A549 (cell line): ENCODE data around the gene COPS4. TPM values are rescaled to one million over a fixed set of nuclear protein-coding genes. Genes with fewer than 3 reads are reported as not detected.

ENCODE experiments used
- polyA plus RNA-seq, 4 experiments: library from polyadenylated mRNA; depleted of rRNA in 3 of 4; stranded (reverse); fragments of >200 nt; fragmentation: RNase III in 1 of 4; extraction: RNeasy Plus Mini Kit Qiagen cat#74134 plus additional on column Dnase treatment in 1 of 4; gene quantifications; 2 replicates in 3 of 4; 3 replicates in 1 of 4; pipeline ENCODE4 v1.2.3, GENCODE V29; 2011 to 2017
- small RNA-seq, 6 experiments: library from RNA; depleted of rRNA; stranded (forward); fragments of <200 nt; gene quantifications; one replicate each; pipeline ENCODE3, GENCODE V24; 2012

The COPS4 gene
- polyA plus RNA-seq, 2 of the 4 experiments (the other 2 are of a cell fraction), result 36.5 to 36.8 TPM

Small RNA genes lying within 50 kb of the gene (small RNA-seq; reads per million reads assigned to genes)
- gene RNU6-615P, result 0 reads per million in 6 experiments

Other genes starting within 250 kb of the COPS4 start
- gene SCD5, start 236.4 kb upstream of the COPS4 start, polyA plus RNA-seq (2011; rRNA removed), result 11.3 and 11.9 TPM in 2 replicates
- 7.5 to 10.8 TPM (median 9.8 TPM) in 3 replicates for gene SCD5, start 236.4 kb upstream of the COPS4 start, polyA plus RNA-seq (2017; fragmentation: RNase III; extraction: RNeasy Plus Mini Kit Qiagen cat#74134 plus additional on column Dnase treatment)
- gene SEC31A, start 144.0 kb upstream of the COPS4 start, polyA plus RNA-seq (2011; rRNA removed), result 117 and 127 TPM in 2 replicates
- 67.8 to 71.6 TPM (median 68.8 TPM) in 3 replicates for gene SEC31A, start 144.0 kb upstream of the COPS4 start, polyA plus RNA-seq (2017; fragmentation: RNase III; extraction: RNeasy Plus Mini Kit Qiagen cat#74134 plus additional on column Dnase treatment)
- 4.4 and 5.3 TPM in 2 replicates for gene THAP9, start 134.4 kb upstream of the COPS4 start, polyA plus RNA-seq (2011; rRNA removed)
- gene THAP9, start 134.4 kb upstream of the COPS4 start, polyA plus RNA-seq (2017; fragmentation: RNase III; extraction: RNeasy Plus Mini Kit Qiagen cat#74134 plus additional on column Dnase treatment), result 1.7 to 2.3 TPM (median 2.3 TPM) in 3 replicates
- gene LIN54, start 24.4 kb upstream of the COPS4 start, polyA plus RNA-seq (2011; rRNA removed), result 12.0 and 12.7 TPM in 2 replicates
- gene LIN54, start 24.4 kb upstream of the COPS4 start, polyA plus RNA-seq (2017; fragmentation: RNase III; extraction: RNeasy Plus Mini Kit Qiagen cat#74134 plus additional on column Dnase treatment), result 6.7 to 6.9 TPM (median 6.8 TPM) in 3 replicates
- 8.0 and 8.2 TPM in 2 replicates for gene PLAC8, start 79.5 kb downstream of the COPS4 start, polyA plus RNA-seq (2011; rRNA removed)
- gene PLAC8, start 79.5 kb downstream of the COPS4 start, polyA plus RNA-seq (2017; fragmentation: RNase III; extraction: RNeasy Plus Mini Kit Qiagen cat#74134 plus additional on column Dnase treatment), result 1.6 to 1.7 TPM (median 1.7 TPM) in 3 replicates
- gene COQ2, start 249.6 kb downstream of the COPS4 start, polyA plus RNA-seq (2011; rRNA removed), result 27.1 and 35.9 TPM in 2 replicates
- gene COQ2, start 249.6 kb downstream of the COPS4 start, polyA plus RNA-seq (2017; fragmentation: RNase III; extraction: RNeasy Plus Mini Kit Qiagen cat#74134 plus additional on column Dnase treatment), result 18.2 to 19.5 TPM (median 18.5 TPM) in 3 replicates